ENCODE measurements around the gene MED12L.
A peak's percentile ranks its signal among the peaks of the same experiment; 100 is the strongest.

Gene MED12L

GRCh38 chr3:151371526-151371925, 286.1 kb downstream of the MED12L start:
- no peaks in the 10 kb centered on the region for H3K9me3 Mint-ChIP-seq
- TF ChIP-seq CTCF (IDR thresholded peaks at IDR 0.05; ENCODE audit: unreplicated experiment in 3 of 3) = no peak
- H3K36me3 Mint-ChIP-seq (ENCODE audit: low read depth) = no peaks in the 10 kb centered on the region
- no peaks in the 10 kb centered on the region for H3K27me3 Mint-ChIP-seq (ENCODE audit: low read depth)
- no peak overlapping the region for H3K4me3 Mint-ChIP-seq
- H3K4me1 Mint-ChIP-seq = no peaks in the 10 kb centered on the region
- no peak overlapping the region for H3K27ac Mint-ChIP-seq

- Mint-ChIP-seq H3K36me3 (ENCODE audit: low read depth) (no peaks in the 10 kb centered on the region), H3K4me3 (no peak overlapping the region), H3K27me3 (ENCODE audit: low read depth) (no peaks in the 10 kb centered on the region), H3K9me3 (no peaks in the 10 kb centered on the region), H3K27ac (no peak overlapping the region), H3K4me1 (no peaks in the 10 kb centered on the region)
- no peak for TF ChIP-seq CTCF (IDR thresholded peaks at IDR 0.05; ENCODE audit: unreplicated experiment in 3 of 3)
These were observed 286.8 kb downstream of the MED12L start for GRCh38 chr3:151372063-151372820.

DNA sequence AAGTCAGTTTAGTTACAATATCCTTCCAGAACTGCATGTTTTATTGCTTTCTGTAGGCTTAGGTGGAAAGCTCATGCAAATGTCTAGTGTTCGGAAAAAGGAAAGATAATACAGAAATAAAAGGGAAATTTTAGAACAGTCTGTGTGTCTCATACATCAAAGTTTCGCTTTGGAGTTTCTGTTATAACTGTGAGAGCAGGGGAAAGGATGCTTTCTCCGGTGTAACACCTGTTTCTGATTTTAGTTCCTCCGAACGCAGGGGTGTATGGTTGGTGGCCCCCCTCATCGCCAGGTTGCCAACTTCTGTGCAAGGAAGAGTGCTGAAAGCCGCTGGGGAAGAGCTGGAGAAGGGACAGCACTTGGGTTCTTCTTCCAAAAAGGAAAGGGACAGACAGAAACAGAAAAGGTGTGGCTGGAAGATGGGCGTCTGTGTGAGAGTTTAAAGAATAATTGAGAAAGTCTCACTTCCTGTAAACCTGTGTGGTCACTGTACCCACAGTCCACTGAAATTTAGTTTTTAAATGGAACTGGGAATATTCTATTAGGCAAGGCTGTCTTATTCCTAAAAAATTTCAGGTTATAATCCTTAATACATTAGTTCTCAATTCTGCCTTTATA, 292.4 kb downstream of the MED12L start:
- H3K9me3 Mint-ChIP-seq = no peaks in the 10 kb centered on the region
- H3K36me3 Mint-ChIP-seq (ENCODE audit: low read depth) = peaks cover 10% of the 10 kb centered on the region
- H3K27ac Mint-ChIP-seq = no peak overlapping the region
- H3K4me3 Mint-ChIP-seq = no peak overlapping the region
- no peaks in the 10 kb centered on the region for H3K27me3 Mint-ChIP-seq (ENCODE audit: low read depth)
- no peak for TF ChIP-seq CTCF (IDR thresholded peaks at IDR 0.05; ENCODE audit: unreplicated experiment in 3 of 3)
- H3K4me1 Mint-ChIP-seq = no peaks in the 10 kb centered on the region

DNA sequence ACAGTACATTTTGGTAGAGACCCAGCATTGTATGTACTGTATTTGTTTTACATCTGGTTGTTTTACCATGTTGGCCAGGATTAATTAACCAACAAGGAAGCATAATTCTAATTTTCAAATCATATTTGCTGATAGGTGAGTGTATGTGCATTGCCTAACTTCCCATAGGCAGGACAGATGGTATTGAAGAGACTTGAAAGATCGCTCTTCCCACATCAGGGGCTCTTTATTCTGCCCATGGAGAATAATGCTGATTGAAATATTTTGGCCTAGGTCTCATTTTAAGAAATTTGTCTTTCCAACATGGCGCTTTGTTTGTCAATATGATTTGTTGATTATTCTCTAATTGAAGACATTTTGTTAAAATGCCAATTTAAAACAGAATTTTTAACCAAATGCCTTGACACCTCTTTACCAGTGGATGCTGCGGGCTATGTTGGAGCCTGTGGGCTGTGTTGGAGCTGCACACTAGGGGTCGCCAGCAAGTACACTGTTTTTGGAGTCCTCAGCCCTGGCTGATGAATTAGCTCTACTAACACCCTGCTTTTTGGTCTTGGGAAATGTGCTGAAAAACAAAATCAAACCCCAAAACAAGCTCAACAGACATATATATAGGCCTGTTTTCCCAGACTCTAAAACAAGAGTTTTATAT, 293.7 kb downstream of the MED12L start:
- H3K4me3 Mint-ChIP-seq = no peak overlapping the region
- no peaks in the 10 kb centered on the region for H3K27me3 Mint-ChIP-seq (ENCODE audit: low read depth)

DNA sequence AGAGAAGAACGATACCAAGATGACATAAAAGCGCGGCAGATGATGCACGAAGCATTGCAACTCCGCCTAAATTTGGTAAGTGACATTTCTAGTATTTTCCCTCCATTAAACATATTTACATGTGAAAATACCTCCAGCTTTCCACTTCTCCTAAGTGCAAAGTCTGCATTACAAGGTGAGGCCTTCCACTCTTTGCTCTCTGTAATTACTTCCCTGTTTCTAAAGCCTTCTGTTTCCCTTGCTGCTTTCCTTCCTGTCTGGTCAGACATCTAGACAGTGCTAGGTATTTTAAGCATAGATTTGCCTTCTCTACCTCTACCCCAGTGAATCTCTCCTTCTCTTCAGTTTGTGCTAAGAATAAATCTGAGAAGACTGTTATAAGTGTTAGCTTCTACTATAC, 297.2 kb downstream of the MED12L start:
- TF ChIP-seq CTCF (IDR thresholded peaks at IDR 0.05; ENCODE audit: unreplicated experiment in 3 of 3) = no peak

More for the DNA sequence above, 293.7 kb downstream of the MED12L start:
- Mint-ChIP-seq H3K9me3 (no peaks in the 10 kb centered on the region), H3K4me1 (no peaks in the 10 kb centered on the region), H3K36me3 (ENCODE audit: low read depth) (peaks cover 10% of the 10 kb centered on the region), H3K27ac (no peak overlapping the region)
- peak; percentile 62 to 76 (median 76) for TF ChIP-seq CTCF (IDR thresholded peaks at IDR 0.05; ENCODE audit: unreplicated experiment in 3 of 3)

More for the DNA sequence above, 297.2 kb downstream of the MED12L start:
- H3K4me1 Mint-ChIP-seq = no peaks in the 10 kb centered on the region
- peaks cover 13% of the 10 kb centered on the region for H3K36me3 Mint-ChIP-seq (ENCODE audit: low read depth)
- H3K27me3 Mint-ChIP-seq (ENCODE audit: low read depth) = no peaks in the 10 kb centered on the region
- no peak overlapping the region for H3K4me3 Mint-ChIP-seq
- H3K27ac Mint-ChIP-seq = peak overlapping the region in 1 of 3 experiments; percentile 24
- H3K9me3 Mint-ChIP-seq = no peaks in the 10 kb centered on the region

All from nephron (organoid).